ENCODE results near the gene E2F2. TPM values are rescaled to one million over a fixed set of nuclear protein-coding genes. Genes with fewer than 3 reads are reported as not detected.

Gene E2F2
- total and polyA plus RNA-seq, 2 of the 13 experiments (the other 11 are each of a cell fraction or from before 2014, with no cell fraction given), result 0.65 to 6.6 TPM

GRCh38 chr1:23554481-23555269 is 23.6 kb upstream of the E2F2 start (continued):
- TF ChIP-seq ZNF574 (CRISPR knock-in tag; IDR thresholded peaks at IDR 0.05) (peak; percentile 39; the same call in 1 of the 2 replicates), SIN3A (IDR thresholded peaks at IDR 0.05; ENCODE audit: borderline replicate concordance, low read depth, low read length) (0 out of 2 replicates have a peak, but pooled peaks have one; percentile 53), ZNF543 (CRISPR knock-in tag; IDR thresholded peaks at IDR 0.05) (peak; percentile 76; the same call in 1 of the 2 replicates), ZNF296 (CRISPR knock-in tag; conservative IDR thresholded peaks at IDR 0.05) (no peak), ZNF768 (CRISPR knock-in tag; IDR thresholded peaks at IDR 0.05) (peak; percentile 59), AGO2 (optimal IDR thresholded peaks at IDR 0.05; ENCODE audit: low read depth, low read length) (peak; percentile 63), SRSF1 (optimal IDR thresholded peaks at IDR 0.05; ENCODE audit: low read depth, low read length) (peak; percentile 37), ZMAT3 (CRISPR knock-in tag; conservative IDR thresholded peaks at IDR 0.05) (peak; percentile 39; the same call in 1 of the 2 replicates), BCL6 (CRISPR knock-in tag; IDR thresholded peaks at IDR 0.05) (peak; percentile 60), GPN1 (CRISPR knock-in tag; IDR thresholded peaks at IDR 0.05; ENCODE audit: borderline replicate concordance) (no peak), ZNF792 (CRISPR knock-in tag; IDR thresholded peaks at IDR 0.05) (peak; percentile 22; the same call in 1 of the 2 replicates), NFKB2 (CRISPR knock-in tag; IDR thresholded peaks at IDR 0.05; ENCODE audit: borderline replicate concordance) (no peak; the same call in 1 of the 2 replicates), KLF6 (CRISPR knock-in tag; IDR thresholded peaks at IDR 0.05) (peak; percentile 48; the same call in 1 of the 2 replicates), NR2F6 (IDR thresholded peaks at IDR 0.05) (no peak; the same call in 1 of the 2 replicates), NR2F6 (CRISPR knock-in tag; IDR thresholded peaks at IDR 0.05) (peak; percentile 33; the same call in 1 of the 2 replicates), MED8 (CRISPR knock-in tag; IDR thresholded peaks at IDR 0.05; ENCODE audit: insufficient replicate concordance) (no peak), MED1 (CRISPR knock-in tag; IDR thresholded peaks at IDR 0.05) (peak; percentile 69; the same call in 1 of the 2 replicates), ZNF354B (CRISPR knock-in tag; IDR thresholded peaks at IDR 0.05) (no peak), ZNF414 (CRISPR knock-in tag; IDR thresholded peaks at IDR 0.05) (0 out of 2 replicates have a peak, but pooled peaks have one; percentile 42), MXD4 (CRISPR knock-in tag; IDR thresholded peaks at IDR 0.05) (peak; percentile 36; the same call in 1 of the 2 replicates), ZSCAN9 (CRISPR knock-in tag; IDR thresholded peaks at IDR 0.05; ENCODE audit: borderline replicate concordance) (0 out of 2 replicates have a peak, but pooled peaks have one; percentile 36), ZBTB43 (CRISPR knock-in tag; conservative IDR thresholded peaks at IDR 0.05) (no peak)
- TF ChIP-seq, protein P1, sequence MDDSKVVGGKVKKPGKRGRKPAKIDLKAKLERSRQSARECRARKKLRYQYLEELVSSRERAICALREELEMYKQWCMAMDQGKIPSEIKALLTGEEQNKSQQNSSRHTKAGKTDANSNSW (CRISPR knock-in tag; IDR thresholded peaks at IDR 0.05; ENCODE audit: borderline replicate concordance), result 0 out of 2 replicates have a peak, but pooled peaks have one; percentile 70
- TF ChIP-seq, protein P2, sequence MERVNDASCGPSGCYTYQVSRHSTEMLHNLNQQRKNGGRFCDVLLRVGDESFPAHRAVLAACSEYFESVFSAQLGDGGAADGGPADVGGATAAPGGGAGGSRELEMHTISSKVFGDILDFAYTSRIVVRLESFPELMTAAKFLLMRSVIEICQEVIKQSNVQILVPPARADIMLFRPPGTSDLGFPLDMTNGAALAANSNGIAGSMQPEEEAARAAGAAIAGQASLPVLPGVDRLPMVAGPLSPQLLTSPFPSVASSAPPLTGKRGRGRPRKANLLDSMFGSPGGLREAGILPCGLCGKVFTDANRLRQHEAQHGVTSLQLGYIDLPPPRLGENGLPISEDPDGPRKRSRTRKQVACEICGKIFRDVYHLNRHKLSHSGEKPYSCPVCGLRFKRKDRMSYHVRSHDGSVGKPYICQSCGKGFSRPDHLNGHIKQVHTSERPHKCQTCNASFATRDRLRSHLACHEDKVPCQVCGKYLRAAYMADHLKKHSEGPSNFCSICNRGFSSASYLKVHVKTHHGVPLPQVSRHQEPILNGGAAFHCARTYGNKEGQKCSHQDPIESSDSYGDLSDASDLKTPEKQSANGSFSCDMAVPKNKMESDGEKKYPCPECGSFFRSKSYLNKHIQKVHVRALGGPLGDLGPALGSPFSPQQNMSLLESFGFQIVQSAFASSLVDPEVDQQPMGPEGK (CRISPR knock-in tag; IDR thresholded peaks at IDR 0.05), result peak; percentile 94

Measured in HepG2 (cell line).